ENCODE measurements around the gene S1PR4.
"Not testable (repeated sequence)": the region's sequence is repeated elsewhere in the genome, so short reads cannot be mapped to it uniquely, and the experiment has no call there.

The S1PR4 gene

GRCh38 chr19:3186160-3186688, 7.7 kb downstream of the S1PR4 start:
- peak overlapping the region; percentile 87 for H3K4me3 ChIP-seq (ENCODE audit: low read length)
- no peak overlapping the region for H3K27ac ChIP-seq (ENCODE audit: low read length)
- H3K9ac ChIP-seq (ENCODE audit: low read depth, low read length) = peak overlapping the region; percentile 87
- no peaks in the 10 kb centered on the region for H3K9me3 ChIP-seq (ENCODE audit: insufficient read depth, low read depth, low read length)
- no peaks in the 10 kb centered on the region for H3K27me3 ChIP-seq (ENCODE audit: insufficient read depth, low read length)
- H3K36me3 ChIP-seq (ENCODE audit: insufficient read depth, low read depth, low read length) = peaks cover 7% of the 10 kb centered on the region; the same call in 1 of the 2 replicates
- peaks cover 5% of the 10 kb centered on the region; the same call in 1 of the 2 replicates for H3K4me1 ChIP-seq (ENCODE audit: insufficient read depth, low read length)

GRCh38 chr19:3186891-3187661, 8.5 kb downstream of the S1PR4 start:
- Histone ChIP-seq H3K9me3 (ENCODE audit: insufficient read depth, low read depth, low read length) (no peaks in the 10 kb centered on the region), H3K36me3 (ENCODE audit: insufficient read depth, low read depth, low read length) (peaks cover 7% of the 10 kb centered on the region; the same call in 1 of the 2 replicates), H3K4me1 (ENCODE audit: insufficient read depth, low read length) (peaks cover 5% of the 10 kb centered on the region; the same call in 1 of the 2 replicates), H3K9ac (ENCODE audit: low read depth, low read length) (peak overlapping the region; percentile 87), H3K27me3 (ENCODE audit: insufficient read depth, low read length) (no peaks in the 10 kb centered on the region), H3K27ac (ENCODE audit: low read length) (no peak overlapping the region), H3K4me3 (ENCODE audit: low read length) (peak overlapping the region; percentile 87)

- Histone ChIP-seq H3K9ac (ENCODE audit: low read depth, low read length) (no peak overlapping the region), H3K36me3 (ENCODE audit: insufficient read depth, low read depth, low read length) (peaks cover 7% of the 10 kb centered on the region; the same call in 1 of the 2 replicates), H3K9me3 (ENCODE audit: insufficient read depth, low read depth, low read length) (no peaks in the 10 kb centered on the region), H3K4me1 (ENCODE audit: insufficient read depth, low read length) (peaks cover 5% of the 10 kb centered on the region; the same call in 1 of the 2 replicates), H3K27me3 (ENCODE audit: insufficient read depth, low read length) (no peaks in the 10 kb centered on the region), H3K4me3 (ENCODE audit: low read length) (no peak overlapping the region), H3K27ac (ENCODE audit: low read length) (no peak overlapping the region)
These were observed 9.3 kb downstream of the S1PR4 start for GRCh38 chr19:3187662-3188511.

GRCh38 chr19:3188627-3189596, 10.3 kb downstream of the S1PR4 start:
- Histone ChIP-seq H3K4me1 (ENCODE audit: insufficient read depth, low read length) (peaks cover 5% of the 10 kb centered on the region; the same call in 1 of the 2 replicates), H3K9ac (ENCODE audit: low read depth, low read length) (no peak overlapping the region), H3K9me3 (ENCODE audit: insufficient read depth, low read depth, low read length) (no peaks in the 10 kb centered on the region), H3K27ac (ENCODE audit: low read length) (no peak overlapping the region), H3K27me3 (ENCODE audit: insufficient read depth, low read length) (no peaks in the 10 kb centered on the region), H3K4me3 (ENCODE audit: low read length) (no peak overlapping the region), H3K36me3 (ENCODE audit: insufficient read depth, low read depth, low read length) (peaks cover 11% of the 10 kb centered on the region; the same call in 1 of the 2 replicates)

GRCh38 chr19:3189702-3190469, 11.3 kb downstream of the S1PR4 start:
- no peak overlapping the region for H3K9ac ChIP-seq (ENCODE audit: low read depth, low read length)
- peaks cover 17% of the 10 kb centered on the region; the same call in 1 of the 2 replicates for H3K36me3 ChIP-seq (ENCODE audit: insufficient read depth, low read depth, low read length)

GRCh38 chr19:3190470-3190770, 11.9 kb downstream of the S1PR4 start:
- no peak overlapping the region for H3K27ac ChIP-seq (ENCODE audit: low read length)
- peaks cover 5% of the 10 kb centered on the region; the same call in 1 of the 2 replicates for H3K4me1 ChIP-seq (ENCODE audit: insufficient read depth, low read length)

More at GRCh38 chr19:3189702-3190469, 11.3 kb downstream of the S1PR4 start:
- Histone ChIP-seq H3K27me3 (ENCODE audit: insufficient read depth, low read length) (no peaks in the 10 kb centered on the region), H3K4me1 (ENCODE audit: insufficient read depth, low read length) (peaks cover 5% of the 10 kb centered on the region; the same call in 1 of the 2 replicates), H3K27ac (ENCODE audit: low read length) (no peak overlapping the region), H3K4me3 (ENCODE audit: low read length) (no peak overlapping the region), H3K9me3 (ENCODE audit: insufficient read depth, low read depth, low read length) (no peaks in the 10 kb centered on the region)

GRCh38 chr19:3190921-3191805, 12.6 kb downstream of the S1PR4 start:
- Histone ChIP-seq H3K4me1 (ENCODE audit: insufficient read depth, low read length) (peaks cover 5% of the 10 kb centered on the region; the same call in 1 of the 2 replicates), H3K27me3 (ENCODE audit: insufficient read depth, low read length) (no peaks in the 10 kb centered on the region), H3K9me3 (ENCODE audit: insufficient read depth, low read depth, low read length) (no peaks in the 10 kb centered on the region), H3K9ac (ENCODE audit: low read depth, low read length) (no peak overlapping the region), H3K27ac (ENCODE audit: low read length) (no peak overlapping the region), H3K4me3 (ENCODE audit: low read length) (no peak overlapping the region), H3K36me3 (ENCODE audit: insufficient read depth, low read depth, low read length) (peaks cover 23% of the 10 kb centered on the region)

More at GRCh38 chr19:3190470-3190770, 11.9 kb downstream of the S1PR4 start:
- Histone ChIP-seq H3K27me3 (ENCODE audit: insufficient read depth, low read length) (no peaks in the 10 kb centered on the region), H3K9me3 (ENCODE audit: insufficient read depth, low read depth, low read length) (no peaks in the 10 kb centered on the region), H3K4me3 (ENCODE audit: low read length) (no peak overlapping the region), H3K9ac (ENCODE audit: low read depth, low read length) (no peak overlapping the region), H3K36me3 (ENCODE audit: insufficient read depth, low read depth, low read length) (peaks cover 17% of the 10 kb centered on the region; the same call in 1 of the 2 replicates)

GRCh38 chr19:3191806-3192104, 13.2 kb downstream of the S1PR4 start:
- not testable (repeated sequence) for H3K4me1 ChIP-seq (ENCODE audit: insufficient read depth, low read length); H3K4me3 ChIP-seq (ENCODE audit: low read length); H3K27ac ChIP-seq (ENCODE audit: low read length); H3K27me3 ChIP-seq (ENCODE audit: insufficient read depth, low read length); H3K9ac ChIP-seq (ENCODE audit: low read depth, low read length); H3K9me3 ChIP-seq (ENCODE audit: insufficient read depth, low read depth, low read length)
- peaks cover 23% of the 10 kb centered on the region for H3K36me3 ChIP-seq (ENCODE audit: insufficient read depth, low read depth, low read length)

- peaks cover under 1% of the 10 kb centered on the region; the same call in 1 of the 2 replicates for H3K4me1 ChIP-seq (ENCODE audit: insufficient read depth, low read length)
- H3K36me3 ChIP-seq (ENCODE audit: insufficient read depth, low read depth, low read length) = peaks cover 23% of the 10 kb centered on the region
- no peaks in the 10 kb centered on the region for H3K9me3 ChIP-seq (ENCODE audit: insufficient read depth, low read depth, low read length)
- H3K4me3 ChIP-seq (ENCODE audit: low read length) = no peak overlapping the region
- no peak overlapping the region for H3K9ac ChIP-seq (ENCODE audit: low read depth, low read length)
- H3K27ac ChIP-seq (ENCODE audit: low read length) = no peak overlapping the region
- no peaks in the 10 kb centered on the region for H3K27me3 ChIP-seq (ENCODE audit: insufficient read depth, low read length)
These were observed 13.7 kb downstream of the S1PR4 start for GRCh38 chr19:3192228-3192635.

- H3K4me3 ChIP-seq (ENCODE audit: low read length) = no peak overlapping the region
- no peak overlapping the region for H3K9ac ChIP-seq (ENCODE audit: low read depth, low read length)
- no peaks in the 10 kb centered on the region for H3K27me3 ChIP-seq (ENCODE audit: insufficient read depth, low read length)
- no peak overlapping the region for H3K27ac ChIP-seq (ENCODE audit: low read length)
- no peaks in the 10 kb centered on the region for H3K9me3 ChIP-seq (ENCODE audit: insufficient read depth, low read depth, low read length)
- H3K36me3 ChIP-seq (ENCODE audit: insufficient read depth, low read depth, low read length) = peaks cover 23% of the 10 kb centered on the region
- no peaks in the 10 kb centered on the region for H3K4me1 ChIP-seq (ENCODE audit: insufficient read depth, low read length)
These were observed 14.1 kb downstream of the S1PR4 start for GRCh38 chr19:3192684-3193083.
